Measurements from ENCODE around the gene SCAI.

DNA sequence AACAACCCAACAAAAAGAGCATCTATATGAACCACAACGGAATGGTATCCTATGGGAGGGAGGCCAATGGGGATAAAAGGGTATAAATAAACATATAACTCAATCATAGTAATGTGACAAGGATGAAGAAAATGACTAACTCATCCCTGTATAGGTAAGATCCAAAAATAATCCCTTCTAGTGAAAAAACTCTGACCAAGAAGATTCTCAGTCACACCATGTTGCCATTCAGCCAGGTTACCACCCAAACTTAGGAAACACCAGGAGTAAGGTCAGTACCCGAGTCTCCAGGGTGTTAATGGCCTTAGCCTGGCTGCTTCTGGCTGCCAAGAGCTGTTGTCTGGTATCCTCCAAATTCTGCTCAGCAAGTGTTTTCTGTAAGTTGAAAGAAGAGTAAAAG, 235.2 kb downstream of the SCAI start:
- TF ChIP-seq, protein P1, sequence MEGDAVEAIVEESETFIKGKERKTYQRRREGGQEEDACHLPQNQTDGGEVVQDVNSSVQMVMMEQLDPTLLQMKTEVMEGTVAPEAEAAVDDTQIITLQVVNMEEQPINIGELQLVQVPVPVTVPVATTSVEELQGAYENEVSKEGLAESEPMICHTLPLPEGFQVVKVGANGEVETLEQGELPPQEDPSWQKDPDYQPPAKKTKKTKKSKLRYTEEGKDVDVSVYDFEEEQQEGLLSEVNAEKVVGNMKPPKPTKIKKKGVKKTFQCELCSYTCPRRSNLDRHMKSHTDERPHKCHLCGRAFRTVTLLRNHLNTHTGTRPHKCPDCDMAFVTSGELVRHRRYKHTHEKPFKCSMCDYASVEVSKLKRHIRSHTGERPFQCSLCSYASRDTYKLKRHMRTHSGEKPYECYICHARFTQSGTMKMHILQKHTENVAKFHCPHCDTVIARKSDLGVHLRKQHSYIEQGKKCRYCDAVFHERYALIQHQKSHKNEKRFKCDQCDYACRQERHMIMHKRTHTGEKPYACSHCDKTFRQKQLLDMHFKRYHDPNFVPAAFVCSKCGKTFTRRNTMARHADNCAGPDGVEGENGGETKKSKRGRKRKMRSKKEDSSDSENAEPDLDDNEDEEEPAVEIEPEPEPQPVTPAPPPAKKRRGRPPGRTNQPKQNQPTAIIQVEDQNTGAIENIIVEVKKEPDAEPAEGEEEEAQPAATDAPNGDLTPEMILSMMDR (IDR thresholded peaks at IDR 0.05; ENCODE audit: insufficient read depth, low read length, poor library complexity, severe bottlenecking), result no peak
- no peak for TF ChIP-seq EZH2phosphoT487 (conservative IDR thresholded peaks at IDR 0.05; ENCODE audit: low read length)

Measured in SU-DHL-6 (cell line).